IMR-90 (cell line): ENCODE data around the gene PTGDS. TPM values are rescaled to one million over a fixed set of nuclear protein-coding genes. Genes with fewer than 3 reads are reported as not detected.

Source experiments
- ATAC-seq: fragments of 200-7000 bp; cut with Tn5 transposase; 2 replicates; pipeline ENCODE4 v1.9.1; 2020; ENCODE audit warnings: low read depth, mild to moderate bottlenecking, moderate library complexity
- BruUV-seq: library from RNA; stranded (reverse); fragments of 400-500 nt; replicated peaks from 2 replicates; lab custom pipeline; 2021; lab: Mats Ljungman, UMichigan
- CTCF ChIA-PET: fragments of 300-600 bp; formaldehyde crosslinking; extraction: SDS; loops from one replicate; lab custom pipeline; 2021; ENCODE audit warnings: antibody characterized with exemption; lab: Yijun Ruan, JAX
- POLR2A ChIA-PET: fragments of 300-600 bp; sonication (Branson Sonifier 250); formaldehyde crosslinking; loops from one replicate; lab custom pipeline; 2022; ENCODE audit warnings: antibody characterized with exemption; ENCODE audit not compliant: unreplicated experiment; lab: Charles Lee
- DNase-seq: peaks from one replicate; pipeline ENCODE4 v3.0.0; 2013
- H2AFZ ChIP-seq: replicated peaks from 2 replicates; pipeline ENCODE3; 2013; ENCODE audit warnings: low read length, mild to moderate bottlenecking; ENCODE audit not compliant: poor library complexity
- H2AK5ac ChIP-seq: 2 replicates; pipeline ENCODE4 v1.6.1; 2013; ENCODE audit warnings: low read depth, low read length, inconsistent platforms
- H2AK9ac ChIP-seq: replicated peaks from 2 replicates; pipeline ENCODE3; 2013; ENCODE audit warnings: mild to moderate bottlenecking, low read depth, low read length, moderate library complexity; ENCODE audit not compliant: poor library complexity
- H2BK120ac ChIP-seq: 2 replicates; pipeline ENCODE4 v1.6.1; 2013; ENCODE audit warnings: low read depth, low read length, inconsistent platforms
- H2BK15ac ChIP-seq: 3 replicates; pipeline ENCODE4 v1.6.1; 2013; ENCODE audit warnings: low read depth, low read length, inconsistent platforms
- H2BK20ac ChIP-seq: 2 replicates; pipeline ENCODE4 v1.6.1; 2013; ENCODE audit warnings: low read depth, mild to moderate bottlenecking, inconsistent platforms, low read length, moderate library complexity
- H2BK5ac ChIP-seq: 2 replicates; pipeline ENCODE4 v1.6.1; 2013; ENCODE audit warnings: mild to moderate bottlenecking, low read depth, low read length, inconsistent platforms; ENCODE audit not compliant: poor library complexity, severe bottlenecking
- H3K14ac ChIP-seq: replicated peaks from 2 replicates; pipeline ENCODE4 v1.6.1; 2013; ENCODE audit warnings: low read depth, low read length, inconsistent platforms
- H3K18ac ChIP-seq: 2 replicates; pipeline ENCODE4 v1.6.1; 2013; ENCODE audit warnings: low read depth, low read length, control low read depth
- H3K23ac ChIP-seq: 2 replicates; pipeline ENCODE4 v1.6.1; 2013; ENCODE audit warnings: low read depth, low read length, inconsistent platforms
- H3K27ac ChIP-seq: 2 replicates; pipeline ENCODE4 v1.5.1; 2013; ENCODE audit warnings: mild to moderate bottlenecking, control low read depth, low read length; ENCODE audit not compliant: insufficient read depth
- H3K27me3 ChIP-seq: 2 replicates; pipeline ENCODE4 v1.6.1; 2013; ENCODE audit warnings: low read length; ENCODE audit not compliant: control insufficient read depth, insufficient read depth
- H3K36me3 ChIP-seq: 2 replicates; pipeline ENCODE4 v1.6.1; 2013; ENCODE audit warnings: low read length, mixed read lengths; ENCODE audit not compliant: control insufficient read depth, insufficient read depth
- H3K4ac ChIP-seq: 2 replicates; pipeline ENCODE4 v1.6.1; 2013; ENCODE audit warnings: low read depth, low read length, inconsistent platforms
- H3K4me1 ChIP-seq: 2 replicates; pipeline ENCODE4 v1.6.1; 2013; ENCODE audit warnings: low read length, mixed read lengths; ENCODE audit not compliant: control insufficient read depth, insufficient read depth
- H3K4me2 ChIP-seq: 2 replicates; pipeline ENCODE4 v1.6.1; 2013; ENCODE audit warnings: low read depth, mild to moderate bottlenecking, control low read depth, low read length, moderate library complexity
- H3K4me3 ChIP-seq: 2 replicates; pipeline ENCODE4 v1.5.1; 2013; ENCODE audit warnings: low read depth, mild to moderate bottlenecking, control low read depth, low read length, moderate library complexity; ENCODE audit not compliant: insufficient read depth
- H3K56ac ChIP-seq: 2 replicates; pipeline ENCODE4 v1.6.1; 2013; ENCODE audit warnings: low read length, inconsistent platforms; ENCODE audit not compliant: insufficient read depth; ENCODE audit errors: extremely low read depth
- H3K79me1 ChIP-seq, 2 experiments: 2 replicates each; pipeline ENCODE4 v1.6.1; 2013; ENCODE audit warnings: low read length in 2 of 2, inconsistent platforms in 1 of 2, low read depth in 1 of 2
- H3K9ac ChIP-seq: 2 replicates; pipeline ENCODE4 v1.6.1; 2013; ENCODE audit warnings: low read depth, low read length, control low read depth
- H3K9me1 ChIP-seq: 2 replicates; pipeline ENCODE4 v1.6.1; 2013; ENCODE audit warnings: low read length, inconsistent platforms; ENCODE audit not compliant: insufficient read depth
- H3K9me3 ChIP-seq: 2 replicates; pipeline ENCODE4 v1.6.1; 2013; ENCODE audit warnings: low read length; ENCODE audit not compliant: control insufficient read depth, insufficient read depth
- H4K20me1 ChIP-seq: 2 replicates; pipeline ENCODE4 v1.6.1; 2013; ENCODE audit warnings: low read length, inconsistent platforms; ENCODE audit not compliant: insufficient read depth
- H4K5ac ChIP-seq: 2 replicates; pipeline ENCODE4 v1.6.1; 2013; ENCODE audit warnings: mild to moderate bottlenecking, low read depth, low read length, control low read depth
- H4K8ac ChIP-seq, 2 experiments: 2 replicates each; pipeline ENCODE4 v1.6.1; 2013; ENCODE audit warnings: low read depth in 2 of 2, low read length in 2 of 2, control low read depth in 1 of 2, inconsistent platforms in 1 of 2
- H4K91ac ChIP-seq: 2 replicates; pipeline ENCODE4 v1.6.1; 2013; ENCODE audit warnings: low read depth, low read length, inconsistent platforms; ENCODE audit not compliant: insufficient read depth
- CEBPB ChIP-seq: IDR thresholded peaks from 2 replicates; pipeline ENCODE4 v1.6.1; 2012; ENCODE audit warnings: low read depth, low read length, improper control_type of control experiment
- FOS ChIP-seq: fragments of 150-350 bp; IDR thresholded peaks from 2 replicates; pipeline ENCODE4 v1.6.1; 2016; ENCODE audit warnings: low read depth, low read length
- MAZ ChIP-seq: IDR thresholded peaks from 2 replicates; pipeline ENCODE4 v1.6.1; 2012; ENCODE audit warnings: low read depth, mild to moderate bottlenecking, low read length, improper control_type of control experiment, moderate library complexity, borderline replicate concordance
- MXI1 ChIP-seq: IDR thresholded peaks from 2 replicates; pipeline ENCODE4 v1.6.1; 2012; ENCODE audit warnings: low read depth, mild to moderate bottlenecking, low read length, moderate library complexity, borderline replicate concordance
- NFE2L2 ChIP-seq: fragments of 150-350 bp; IDR thresholded peaks from 2 replicates; pipeline ENCODE4 v1.6.1; 2016; ENCODE audit warnings: low read depth, mild to moderate bottlenecking, low read length
- POLR2A ChIP-seq: IDR thresholded peaks from 2 replicates; pipeline ENCODE4 v1.6.1; 2012; ENCODE audit warnings: mild to moderate bottlenecking, low read depth, low read length
- RAD21 ChIP-seq: IDR thresholded peaks from 2 replicates; pipeline ENCODE4 v1.6.1; 2012; ENCODE audit warnings: low read length, improper control_type of control experiment
- RFX5 ChIP-seq: IDR thresholded peaks from 2 replicates; pipeline ENCODE4 v1.8.0; 2012; ENCODE audit warnings: low read depth, mild to moderate bottlenecking, low read length, moderate library complexity
- WGBS, 2 experiments: methylation state at CpG; one replicate each; pipeline versions ENCODE4 v1.1.5 to v1.1.7; 2013; ENCODE audit warnings: missing lambda C conversion rate in 2 of 2; ENCODE audit not compliant: insufficient read length in 1 of 2; ENCODE audit errors: extremely low coverage in 2 of 2; 5-methylcytosine and 5-hydroxymethylcytosine counted together
- dilution Hi-C: fragments of 300-500 bp; cut with HindIII; formaldehyde crosslinking; loops from one replicate; pipeline ENCODE4 v1.14.3; 2018; ENCODE audit warnings: low sequenced_read_pairs; ENCODE audit not compliant: unreplicated experiment
- in situ Hi-C: fragments of 300-500 bp; cut with MboI; formaldehyde crosslinking; loops from 3 replicates; pipeline ENCODE4 v1.14.3; 2019; ENCODE audit warnings: low sequenced_read_pairs, inconsistent platforms, mixed read lengths
- intact Hi-C: fragments of 100-400 bp; cut with micrococcal nuclease; formaldehyde crosslinking; loops from 2 replicates; pipeline ENCODE4 v1.10.0; 2022
- polyA plus RNA-seq, 3 experiments: library from polyadenylated mRNA; depleted of rRNA; stranded (reverse); fragments of >200 nt; gene quantifications; 2 replicates each; pipeline ENCODE4 v1.2.3, GENCODE V29; 2012; ENCODE audit warnings: low replicate concordance in 1 of 3
- total RNA-seq: library from RNA; depleted of rRNA; stranded (reverse); fragments of >200 nt; gene quantifications from 2 replicates; pipeline ENCODE4 v1.2.3, GENCODE V29; 2012
- TF ChIP-seq, protein P1 (sequence below): conservative IDR thresholded peaks from 2 replicates; pipeline ENCODE4 v1.5.1; 2012; ENCODE audit warnings: mild to moderate bottlenecking, low read depth, low read length, improper control_type of control experiment

PTGDS gene
- total and polyA plus RNA-seq, 2 of the 4 experiments (the other 2 are of a cell fraction), result 1.2 TPM; not detected in 1

DNA sequence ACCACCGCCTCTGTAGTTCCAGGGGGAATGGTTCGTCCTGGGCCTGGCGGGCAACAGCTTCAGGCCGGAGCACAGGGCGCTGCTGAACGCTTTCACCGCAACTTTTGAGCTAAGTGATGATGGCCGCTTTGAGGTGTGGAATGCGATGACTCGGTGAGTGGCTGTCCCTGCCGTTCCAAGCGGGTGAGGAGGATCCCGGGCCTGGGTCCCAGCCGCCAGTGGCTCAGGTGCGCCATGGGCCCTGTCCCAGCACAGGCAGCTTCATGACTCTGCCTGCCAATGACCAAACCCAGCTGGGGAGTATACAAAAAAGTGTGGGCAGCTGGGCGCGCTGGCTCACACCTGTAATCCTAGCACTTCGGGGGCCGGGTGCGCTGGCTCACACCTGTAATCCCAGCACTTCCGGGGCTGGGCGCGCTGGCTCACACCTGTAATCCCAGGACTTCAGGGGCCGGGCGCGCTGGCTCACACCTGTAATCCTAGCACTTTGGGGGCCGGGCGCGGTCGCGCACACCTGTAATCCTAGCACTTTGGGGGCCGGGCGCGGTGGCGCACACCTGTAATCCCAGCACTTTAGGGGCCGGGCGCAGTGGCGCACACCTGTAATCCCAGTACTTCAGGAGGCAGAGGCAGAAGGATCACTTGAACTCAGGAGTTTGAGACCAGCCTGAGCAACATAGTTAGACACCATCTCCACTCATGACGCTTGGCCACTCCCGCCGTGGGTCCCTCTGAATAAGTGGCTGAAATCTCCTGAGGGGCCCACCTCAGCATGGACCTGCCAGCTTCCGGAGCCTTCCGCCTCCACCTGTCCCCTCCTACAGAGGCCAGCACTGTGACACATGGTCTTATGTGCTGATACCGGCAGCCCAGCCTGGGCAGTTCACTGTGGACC lies 24.2 kb upstream of the PTGDS start:
- in situ Hi-C loops, result no loop called here
- WGBS, 2 experiments, result 87% methylated on average over 24 of the region's 44 CpGs; no CpG with 5 or more reads in 1 of the 2 experiments
- POLR2A ChIA-PET, result no interaction called here

More for the DNA sequence above, 24.2 kb upstream of the PTGDS start:
- Histone ChIP-seq H4K5ac (no peak overlapping the region), H3K4me2 (no peak overlapping the region), H2BK120ac (no peak overlapping the region), H3K9me1 (no peaks in the 10 kb centered on the region), H4K8ac (no peak overlapping the region), H3K23ac (no peak overlapping the region), H3K9me3 (peaks cover 3% of the 10 kb centered on the region), H4K20me1 (no peaks in the 10 kb centered on the region), H2AFZ (no peak overlapping the region), H2AK9ac (no peak overlapping the region), H3K56ac (no peak overlapping the region), H3K18ac (no peak overlapping the region), H3K27ac (no peak overlapping the region), H2BK15ac (no peak overlapping the region), H2BK5ac (no peak overlapping the region), H4K91ac (no peak overlapping the region), H3K79me1 (no peaks in the 10 kb centered on the region), H3K36me3 (no peaks in the 10 kb centered on the region), H3K4me3 (no peak overlapping the region), H3K4me1 (no peaks in the 10 kb centered on the region; the same call in 1 of the 2 replicates), H2AK5ac (no peak overlapping the region), H3K4ac (no peak overlapping the region), H3K14ac (no peak overlapping the region), H2BK20ac (no peak overlapping the region), H3K9ac (no peak overlapping the region), H3K27me3 (peaks cover 18% of the 10 kb centered on the region; the same call in 1 of the 2 replicates)
- dilution Hi-C loops, result no loop called here
- CTCF ChIA-PET, result no interaction called here
- TF ChIP-seq CEBPB (no peak), RAD21 (no peak), MXI1 (no peak), RFX5 (no peak), NFE2L2 (no peak), POLR2A (no peak), FOS (no peak), MAZ (no peak)
- TF ChIP-seq, protein P1, sequence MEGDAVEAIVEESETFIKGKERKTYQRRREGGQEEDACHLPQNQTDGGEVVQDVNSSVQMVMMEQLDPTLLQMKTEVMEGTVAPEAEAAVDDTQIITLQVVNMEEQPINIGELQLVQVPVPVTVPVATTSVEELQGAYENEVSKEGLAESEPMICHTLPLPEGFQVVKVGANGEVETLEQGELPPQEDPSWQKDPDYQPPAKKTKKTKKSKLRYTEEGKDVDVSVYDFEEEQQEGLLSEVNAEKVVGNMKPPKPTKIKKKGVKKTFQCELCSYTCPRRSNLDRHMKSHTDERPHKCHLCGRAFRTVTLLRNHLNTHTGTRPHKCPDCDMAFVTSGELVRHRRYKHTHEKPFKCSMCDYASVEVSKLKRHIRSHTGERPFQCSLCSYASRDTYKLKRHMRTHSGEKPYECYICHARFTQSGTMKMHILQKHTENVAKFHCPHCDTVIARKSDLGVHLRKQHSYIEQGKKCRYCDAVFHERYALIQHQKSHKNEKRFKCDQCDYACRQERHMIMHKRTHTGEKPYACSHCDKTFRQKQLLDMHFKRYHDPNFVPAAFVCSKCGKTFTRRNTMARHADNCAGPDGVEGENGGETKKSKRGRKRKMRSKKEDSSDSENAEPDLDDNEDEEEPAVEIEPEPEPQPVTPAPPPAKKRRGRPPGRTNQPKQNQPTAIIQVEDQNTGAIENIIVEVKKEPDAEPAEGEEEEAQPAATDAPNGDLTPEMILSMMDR, result no peak
- intact Hi-C loops, result no loop called here
- BruUV-seq, result no TSS peak
- DNase-seq, result no peak
- no peak for ATAC-seq
